HG03442 (cell line): ENCODE measurements around the gene SLC25A21.

Experiments
- ATAC-seq: cut with Tn5 transposase; IDR thresholded peaks from one replicate; pipeline ENCODE4 v1.9.1; 2021; ENCODE audit warnings: mild to moderate bottlenecking, moderate library complexity; ENCODE audit not compliant: unreplicated experiment

Gene SLC25A21

DNA sequence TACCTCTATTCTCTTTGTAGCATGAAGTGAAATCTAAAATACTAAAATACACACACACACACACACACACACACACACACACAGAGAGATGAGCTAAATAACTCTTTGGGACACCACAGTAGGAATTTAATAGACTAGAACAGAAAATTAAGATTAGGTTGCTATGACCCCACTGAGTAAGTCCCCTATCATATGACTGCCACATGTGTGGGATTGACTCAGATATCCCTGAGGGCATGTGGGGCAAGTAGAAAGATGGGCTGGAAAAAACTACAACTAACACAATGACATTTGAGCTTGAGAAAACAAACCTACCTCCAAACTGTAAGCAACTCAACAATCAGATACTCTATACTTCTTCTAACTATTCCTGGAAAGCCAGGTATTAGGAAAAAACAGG is 27.0 kb downstream of the SLC25A21 start:
- no peak for ATAC-seq

DNA sequence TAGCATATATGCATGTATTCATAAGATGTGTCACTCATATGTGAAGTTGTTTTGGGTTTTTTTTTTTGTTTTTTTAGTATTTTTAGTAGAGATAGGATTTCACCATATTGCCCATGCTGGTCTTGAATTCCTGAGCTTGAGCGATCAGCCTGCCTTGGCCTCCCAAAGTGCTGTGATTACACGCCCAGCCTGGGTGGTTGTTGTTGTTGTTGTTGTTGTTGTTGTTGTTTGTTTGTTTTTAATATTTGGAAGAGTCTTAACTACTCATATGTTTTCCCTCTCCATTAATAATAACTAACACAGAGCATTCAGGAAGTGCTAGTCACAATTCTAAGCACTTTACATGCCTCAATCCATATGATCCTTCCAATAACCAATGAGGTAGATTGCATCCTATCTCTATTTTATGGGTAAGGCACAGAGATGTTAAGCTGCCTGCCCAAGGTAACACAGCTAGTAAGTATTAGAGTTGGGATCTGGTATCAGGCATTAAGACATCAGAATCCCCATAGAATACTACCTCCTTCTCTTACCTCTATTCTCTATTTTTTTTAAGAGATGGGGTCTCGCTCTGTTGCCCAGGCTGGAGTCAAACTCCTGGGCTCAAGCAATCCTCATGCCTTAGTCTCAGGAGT is 27.6 kb downstream of the SLC25A21 start:
- ATAC-seq: no peak

DNA sequence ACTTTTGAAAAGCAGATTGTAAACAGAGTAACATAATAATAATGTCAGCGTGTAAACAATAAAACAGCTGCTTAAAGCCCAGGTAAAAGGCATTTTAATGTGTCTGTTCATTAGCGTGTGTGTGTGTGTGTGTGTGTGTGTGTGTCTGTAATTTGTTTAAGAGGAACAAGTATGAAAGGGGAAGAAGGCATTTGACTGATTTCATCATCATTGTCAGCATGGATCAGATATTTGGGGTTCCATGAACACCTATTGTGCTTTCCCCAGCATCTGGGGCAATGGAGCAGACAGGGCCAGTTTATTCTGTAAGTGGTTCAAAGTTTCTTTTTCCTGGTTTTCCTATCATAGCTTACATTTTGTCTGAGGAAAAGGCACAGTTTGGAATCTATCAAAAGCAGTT is 28.9 kb downstream of the SLC25A21 start:
- no peak for ATAC-seq

DNA sequence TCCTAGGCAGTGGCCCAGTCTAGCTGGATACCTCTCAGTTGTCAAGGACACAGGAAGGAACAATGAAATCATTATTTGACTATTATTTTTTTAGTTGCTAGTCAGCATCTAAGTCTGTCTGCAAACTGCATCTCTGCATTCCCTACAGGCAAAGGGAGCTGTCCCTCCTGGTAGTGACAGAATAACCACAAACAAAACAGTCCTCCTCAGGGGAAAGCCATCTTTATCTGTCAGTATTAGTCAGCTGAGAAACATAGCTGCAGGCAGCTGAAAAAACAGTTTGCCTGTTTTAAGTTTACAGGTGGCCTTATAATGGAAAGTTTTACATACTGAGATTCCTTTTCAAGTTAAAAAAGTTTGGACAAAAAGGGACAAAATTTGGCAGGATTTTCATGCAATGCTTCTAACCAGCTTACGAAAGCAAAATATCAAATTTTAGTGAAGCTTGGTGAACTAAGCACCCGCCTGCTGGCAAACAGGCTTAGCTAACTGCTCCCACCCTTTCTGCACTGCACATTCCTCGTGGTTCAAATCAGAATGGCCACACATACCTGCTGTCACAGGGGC is 29.5 kb downstream of the SLC25A21 start:
- ATAC-seq: no peak

DNA sequence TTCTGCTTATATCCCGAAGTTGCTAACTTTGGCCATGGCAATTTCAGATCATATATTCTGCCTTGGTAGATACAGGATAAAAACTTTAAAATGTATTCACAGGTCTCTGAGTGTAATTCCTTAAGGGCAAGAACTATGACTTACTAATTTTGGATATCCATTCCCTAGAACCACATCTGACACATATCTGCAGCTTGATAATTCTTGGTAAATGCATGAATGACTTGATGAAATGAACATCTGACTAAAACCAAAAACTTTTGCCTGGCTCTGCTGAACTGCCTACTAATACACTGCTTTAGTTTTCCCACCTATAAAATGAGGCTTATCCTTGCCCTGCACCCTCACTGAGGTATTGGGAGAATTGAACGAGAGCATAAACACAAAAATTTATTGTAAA is 32.2 kb downstream of the SLC25A21 start:
- ATAC-seq: no peak

DNA sequence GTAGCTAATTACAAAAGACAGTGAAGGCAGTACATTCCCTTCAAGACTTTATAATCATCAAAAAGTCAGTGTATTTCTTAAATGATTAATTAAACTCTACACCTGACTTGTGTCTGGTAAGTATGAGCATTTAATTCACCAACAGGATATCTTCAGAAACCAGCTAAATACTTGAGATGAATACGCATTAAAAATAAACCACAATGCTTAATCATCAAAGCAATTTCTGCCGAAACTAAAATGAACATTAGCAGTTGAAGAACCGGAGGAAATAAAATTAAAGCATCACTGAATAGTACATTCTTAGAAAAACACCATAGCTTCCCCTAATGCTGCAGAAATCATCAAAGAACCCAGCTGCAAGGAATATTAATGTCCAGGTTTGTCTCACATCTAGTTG is 32.7 kb downstream of the SLC25A21 start:
- no peak for ATAC-seq

DNA sequence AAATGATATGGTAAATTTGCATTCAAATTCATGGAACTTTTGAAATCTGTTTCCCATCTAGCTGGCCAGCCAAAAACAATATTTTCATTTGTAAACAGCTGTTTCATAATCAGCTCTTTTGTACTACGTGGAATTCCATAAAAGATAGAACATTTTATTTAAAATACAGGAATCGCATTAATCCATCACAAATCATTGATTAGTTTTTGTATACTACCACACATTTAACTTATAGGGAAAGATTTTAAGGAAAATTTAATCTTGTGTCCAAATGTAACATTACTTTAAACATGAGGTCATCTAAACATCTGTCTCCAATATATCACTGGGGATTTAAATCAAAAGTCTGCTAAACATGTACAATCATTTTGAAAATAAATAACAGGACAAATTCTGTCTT is 33.5 kb downstream of the SLC25A21 start:
- no peak for ATAC-seq

DNA sequence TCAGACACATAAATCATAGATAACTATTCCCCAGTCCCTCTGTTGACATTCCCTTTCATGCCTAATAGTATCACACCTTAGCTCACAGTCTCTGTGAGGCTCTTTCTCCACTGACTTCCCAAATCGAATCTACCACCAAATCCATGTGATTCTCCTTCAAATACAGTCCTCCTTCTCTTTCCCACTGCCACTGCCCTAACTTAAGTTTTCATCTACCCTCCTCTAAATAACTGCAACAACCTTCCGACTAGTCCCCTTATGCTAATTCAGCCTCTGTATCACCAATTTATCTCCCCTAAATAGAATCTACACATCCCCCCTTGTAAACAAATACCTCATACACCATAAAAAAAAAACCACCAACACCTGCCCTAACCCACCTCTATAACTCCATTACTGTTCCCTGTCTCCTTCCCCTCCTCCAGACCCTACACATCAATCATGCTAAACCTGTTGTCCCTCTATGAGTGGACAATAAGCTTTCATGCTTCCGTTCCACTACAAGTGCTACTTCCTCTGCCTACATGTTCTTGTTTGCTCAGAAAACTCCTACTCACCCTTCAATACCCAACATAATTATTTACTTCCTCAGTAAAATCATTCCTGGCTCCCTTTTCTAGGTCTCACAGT is 39.0 kb downstream of the SLC25A21 start:
- ATAC-seq: no peak

DNA sequence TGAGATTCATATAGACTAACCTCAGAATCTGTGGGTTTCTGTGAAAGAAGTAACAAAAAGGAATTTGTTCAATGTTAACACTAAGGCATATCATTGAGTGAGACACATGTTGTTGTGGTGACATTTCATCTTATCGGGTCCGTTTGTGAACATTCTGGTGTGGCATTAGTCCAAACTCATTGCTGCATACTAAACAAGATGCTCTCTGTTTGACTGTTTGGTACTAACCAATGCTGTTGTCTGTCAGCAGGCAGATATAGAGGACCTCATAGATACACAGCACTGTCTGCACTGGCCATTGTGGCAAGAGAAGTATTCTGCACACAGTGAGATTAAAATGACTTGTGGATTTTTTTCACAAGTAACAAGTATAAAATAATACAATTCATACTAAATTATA is 41.2 kb downstream of the SLC25A21 start:
- ATAC-seq: no peak

DNA sequence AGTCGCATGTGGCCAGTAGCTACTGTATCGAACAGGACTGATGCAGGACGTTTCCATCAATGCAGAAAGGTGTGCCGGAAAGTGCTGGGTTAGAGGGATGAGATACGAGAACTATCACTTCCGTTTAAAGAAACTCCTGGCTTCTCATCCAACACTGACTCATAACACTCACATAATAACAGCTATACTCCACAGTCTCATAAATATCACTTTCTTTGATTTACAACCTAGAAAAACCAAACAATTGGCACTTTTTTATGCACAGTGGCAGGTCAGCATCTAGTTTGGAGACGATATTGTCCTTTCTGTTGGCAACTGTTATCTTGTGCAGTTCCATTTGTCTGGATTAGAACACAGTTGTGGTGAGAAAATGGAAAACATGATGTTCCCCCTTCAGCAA is 43.4 kb downstream of the SLC25A21 start:
- no peak for ATAC-seq

DNA sequence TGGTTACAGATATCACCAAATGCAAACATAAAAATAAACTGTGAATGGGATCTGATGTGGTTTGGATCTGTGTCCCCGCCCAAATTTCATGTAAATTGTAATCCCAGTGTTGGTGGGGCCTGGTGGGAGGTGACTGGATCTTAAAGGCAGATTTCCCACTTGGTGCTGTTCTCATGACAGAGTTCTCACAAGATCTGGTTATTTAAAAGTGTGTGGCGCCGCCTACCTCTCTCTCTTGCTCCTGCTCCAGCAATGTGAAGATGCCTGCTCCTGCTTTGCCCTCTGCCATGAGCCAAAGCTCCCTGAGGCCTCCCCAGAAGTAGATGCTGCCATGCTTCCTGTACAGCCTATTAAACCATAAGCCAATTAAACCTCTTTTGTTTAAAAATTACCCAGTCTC is 47.8 kb downstream of the SLC25A21 start:
- ATAC-seq: no peak

DNA sequence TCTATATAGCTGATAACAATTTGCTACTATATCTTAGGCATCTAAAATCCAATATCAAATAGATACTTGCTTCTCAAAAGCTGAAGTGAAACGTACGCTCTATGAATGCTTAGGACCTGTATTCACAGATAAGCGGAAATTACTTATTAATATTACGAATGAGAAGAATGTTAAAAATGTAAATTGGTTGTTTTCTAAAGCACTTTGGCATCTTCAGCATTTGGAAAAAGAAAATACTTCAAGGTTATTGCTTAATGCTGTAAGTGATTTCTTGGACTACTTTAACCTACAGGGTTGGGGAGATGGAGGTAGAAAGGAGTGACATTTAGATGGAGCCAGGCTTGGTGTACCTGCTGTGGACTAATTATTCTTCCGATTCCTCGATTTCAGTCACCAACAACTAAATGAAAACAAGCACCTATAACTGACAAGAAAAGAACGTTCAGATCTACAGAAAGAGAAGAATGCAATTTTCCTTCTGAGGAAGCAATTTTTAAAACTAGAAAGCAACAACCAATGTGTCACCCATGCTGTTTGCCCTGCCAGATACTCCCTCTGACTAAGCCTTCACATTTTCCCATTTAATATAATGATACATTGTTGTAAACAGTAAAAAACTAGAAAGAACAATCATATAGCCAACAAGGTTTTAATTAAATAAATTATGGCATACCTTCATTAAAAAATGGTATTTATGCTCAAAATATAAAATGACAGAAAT is 49.3 kb downstream of the SLC25A21 start:
- no peak for ATAC-seq

DNA sequence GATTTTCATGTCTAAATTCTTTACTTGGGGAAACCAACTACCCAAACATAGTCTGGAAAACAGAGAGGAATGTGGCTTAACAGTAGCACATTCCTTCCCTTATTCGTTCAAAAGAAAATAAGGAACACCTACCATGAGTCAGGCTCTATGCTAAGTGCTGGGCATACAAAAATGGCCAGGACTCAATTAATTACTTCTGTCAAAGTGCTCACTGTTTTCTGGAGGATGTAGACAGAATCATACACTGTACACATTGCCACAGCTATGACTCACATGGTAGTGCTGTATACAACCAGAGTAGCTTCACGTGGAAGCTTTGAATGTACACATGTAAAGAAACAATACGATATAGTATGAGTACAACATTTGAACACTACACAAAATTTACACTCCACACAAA is 50.1 kb downstream of the SLC25A21 start:
- no peak for ATAC-seq

DNA sequence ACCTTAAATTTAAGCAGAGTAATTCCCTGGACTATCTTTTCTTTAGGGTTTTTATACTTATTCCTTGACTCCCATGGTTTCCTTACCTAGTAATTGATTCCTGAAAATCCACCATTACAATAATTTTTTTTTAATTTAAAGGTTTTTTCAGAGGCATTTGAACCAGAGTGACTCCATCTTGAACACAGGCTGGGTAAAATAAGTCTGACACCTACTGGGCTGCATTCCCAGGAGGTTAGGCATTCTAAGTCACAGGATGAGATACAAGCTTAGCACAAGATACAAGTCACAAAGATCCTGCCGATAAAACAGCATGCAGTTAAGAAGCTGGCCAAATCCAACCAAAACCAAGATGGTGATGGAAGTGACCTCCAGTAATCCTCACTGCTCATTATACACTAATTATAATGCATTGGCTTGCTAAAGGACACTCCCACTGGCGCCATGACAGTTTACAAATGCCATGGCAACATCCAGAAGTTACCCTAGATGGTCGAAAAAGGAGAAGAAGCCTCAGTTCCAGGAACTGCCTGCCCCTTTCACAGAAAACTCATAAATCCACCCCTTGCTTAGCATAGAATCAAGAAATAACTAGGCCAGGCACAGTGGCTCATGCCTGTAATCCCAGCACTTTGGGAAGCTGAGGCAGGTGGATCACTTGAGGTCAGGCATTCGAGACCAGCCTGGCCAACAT is 53.6 kb downstream of the SLC25A21 start:
- ATAC-seq: no peak

DNA sequence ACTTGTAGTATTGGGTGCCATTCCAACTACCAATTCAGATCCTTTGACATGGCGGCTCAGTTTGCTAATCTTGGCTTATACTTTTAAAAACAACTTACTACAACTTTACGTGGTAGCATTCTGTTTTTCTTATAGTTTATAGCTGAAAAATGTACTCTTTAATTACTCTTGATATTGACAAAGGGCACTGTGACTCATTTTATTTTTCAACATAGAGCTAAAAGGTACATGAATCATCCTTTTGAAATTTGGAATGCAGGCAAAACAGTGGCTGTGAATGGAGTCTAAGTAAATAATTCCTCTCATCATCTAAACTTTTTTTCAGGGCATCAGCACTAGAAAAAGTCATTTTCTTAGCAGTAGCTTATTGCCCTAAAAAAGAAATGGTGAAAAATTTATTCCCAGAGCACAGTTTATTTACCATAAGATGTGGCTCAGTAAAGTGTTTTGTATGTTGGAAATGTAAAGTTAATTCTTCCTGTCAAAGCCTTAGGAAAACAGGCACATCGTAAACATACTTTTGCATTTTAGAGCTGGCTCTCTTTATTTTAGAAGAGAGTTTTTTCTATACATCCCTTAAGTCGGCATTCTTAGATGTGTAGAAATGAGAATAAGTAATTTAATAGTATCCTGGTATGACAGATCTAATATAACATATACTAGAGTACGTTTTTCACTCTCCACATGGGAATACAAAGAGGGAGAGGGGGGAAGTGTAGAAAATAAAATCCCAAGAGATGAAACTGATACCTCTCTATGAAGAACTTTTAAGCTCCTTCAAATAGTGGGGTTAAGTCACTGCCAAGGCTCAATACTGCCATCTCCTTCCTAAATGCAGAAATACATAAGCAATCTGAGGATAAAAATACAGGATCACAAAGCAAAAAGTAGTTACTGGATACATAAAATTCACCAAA is 55.2 kb downstream of the SLC25A21 start:
- no peak for ATAC-seq

DNA sequence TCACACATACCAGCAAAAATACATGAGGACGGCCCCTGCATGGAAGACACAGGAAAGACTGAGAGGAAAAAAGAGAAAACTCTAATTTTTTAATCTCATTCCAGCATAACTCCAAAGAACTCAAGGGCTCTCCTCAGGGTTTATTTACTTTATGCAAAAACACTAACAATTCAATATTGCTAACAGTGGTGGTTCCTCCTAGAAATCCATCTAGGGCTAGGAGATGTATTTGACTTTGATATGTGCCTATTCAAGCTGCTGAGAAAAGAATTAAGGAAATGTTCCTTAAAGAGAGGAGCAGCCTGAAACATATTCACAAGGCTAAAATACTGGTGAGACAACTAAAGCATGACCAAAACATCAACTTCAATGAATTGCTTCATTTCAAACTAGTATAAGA is 57.0 kb downstream of the SLC25A21 start:
- ATAC-seq: no peak

DNA sequence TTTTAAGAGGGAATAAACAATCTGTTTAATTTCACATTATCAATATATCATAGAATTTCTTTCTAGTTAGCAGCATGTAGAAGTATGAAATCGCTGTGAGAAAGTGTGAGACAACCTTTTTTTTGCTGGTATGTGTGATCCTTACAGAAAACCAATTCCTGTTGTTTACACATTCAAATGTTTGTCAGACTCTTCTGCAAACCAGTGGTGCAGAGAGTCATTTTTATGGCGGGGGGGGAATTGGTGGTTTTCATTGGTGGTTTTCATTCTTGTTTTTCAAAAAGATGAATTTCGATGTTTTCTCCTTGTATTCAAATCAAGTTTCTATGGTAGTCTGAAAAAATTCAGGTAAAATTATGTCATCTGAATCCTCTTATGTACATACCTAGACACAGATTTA is 57.8 kb downstream of the SLC25A21 start:
- ATAC-seq: no peak

DNA sequence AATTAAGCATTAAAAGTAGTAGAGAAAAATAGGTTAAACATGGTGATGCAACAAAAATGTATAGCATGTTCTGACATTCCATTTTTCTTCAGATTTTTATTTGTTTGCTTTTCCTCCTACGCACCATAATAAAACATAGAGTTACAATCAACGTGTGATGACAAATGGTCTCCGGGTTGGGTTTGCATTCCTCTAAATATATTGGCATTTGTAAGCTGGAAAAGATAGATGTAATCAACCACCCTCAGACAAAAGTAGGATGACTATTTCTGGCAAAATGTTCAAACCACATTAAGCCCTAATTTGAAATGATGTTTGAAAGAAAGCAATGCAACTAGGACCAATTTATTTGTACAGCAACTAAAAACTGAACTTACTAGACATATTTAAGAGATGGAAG is 58.4 kb downstream of the SLC25A21 start:
- no peak for ATAC-seq

DNA sequence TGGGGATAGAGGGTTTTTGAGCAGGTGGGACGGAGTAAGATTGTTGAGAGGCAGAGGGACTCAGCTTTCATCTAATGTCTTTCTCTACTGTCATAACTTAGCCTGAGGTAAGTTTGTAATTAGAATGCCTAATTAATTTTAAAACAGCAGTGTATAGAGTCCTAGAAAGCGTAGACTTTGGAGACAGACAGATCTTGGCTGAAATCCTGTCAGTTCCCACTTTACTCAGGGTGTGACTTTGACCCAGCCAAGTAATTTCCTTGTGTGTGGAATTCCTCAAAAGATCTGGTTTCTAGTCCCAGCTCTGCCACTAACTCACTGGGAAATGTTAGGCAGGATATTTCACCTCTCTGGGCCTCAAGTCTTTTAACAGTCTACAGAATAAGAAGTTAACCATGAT is 74.3 kb downstream of the SLC25A21 start:
- ATAC-seq: no peak

DNA sequence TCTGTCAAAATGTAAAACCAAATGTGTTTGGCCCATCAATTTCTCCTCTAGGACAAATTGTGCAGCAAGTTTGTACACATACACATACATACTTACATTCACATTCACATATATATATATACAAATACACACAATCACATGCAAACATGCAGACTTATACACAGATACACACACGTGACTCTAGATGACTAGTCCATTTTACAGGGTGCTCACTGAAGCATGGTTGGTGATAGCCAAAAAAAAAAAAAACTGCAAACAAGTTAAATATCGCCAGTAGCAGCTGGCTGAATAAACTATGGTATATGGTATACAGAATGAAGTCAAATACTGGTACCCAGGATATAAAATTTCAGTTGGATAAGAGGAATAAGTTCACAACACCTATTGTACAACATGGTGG is 77.9 kb downstream of the SLC25A21 start:
- ATAC-seq: no peak
